Fibroblast of mammary gland (primary cell): ENCODE results near the gene KLHL10.

Source experiments
- DNase-seq: peaks from one replicate; pipeline ENCODE4 v3.0.0-alpha.2; 2010; ENCODE audit warnings: low read depth
- H3K4me3 ChIP-seq: 2 replicates; pipeline ENCODE4 v1.5.1; 2011; ENCODE audit warnings: low read depth, mild to moderate bottlenecking, low read length, moderate library complexity; ENCODE audit not compliant: control insufficient read depth
- CTCF ChIP-seq: conservative IDR thresholded peaks from 2 replicates; pipeline ENCODE4 v1.5.1; 2011; ENCODE audit warnings: low read depth, low read length, inconsistent platforms; ENCODE audit not compliant: control insufficient read depth, insufficient read depth

The KLHL10 gene

GRCh38 chr17:41864836-41865595 lies 27.4 kb downstream of the KLHL10 start, which contains the start of gene KLHL11:
Gene KLHL11 (minus strand): TSS chr17:41865423. CDS start chr17:41865370, 53 bp downstream.
- peak; percentile 84 for DNase-seq
- H3K4me3 ChIP-seq = peak within 1 kb of the TSS; percentile 86
- no peak for TF ChIP-seq CTCF

GRCh38 chr17:41865596-41865893 lies 27.9 kb downstream of the KLHL10 start:
- peak overlapping the region; percentile 41 for H3K4me3 ChIP-seq
- DNase-seq = no peak
- TF ChIP-seq CTCF = no peak

- no peak for TF ChIP-seq CTCF
- H3K4me3 ChIP-seq = no peak overlapping the region
- no peak for DNase-seq
Observed at GRCh38 chr17:41868568-41868967, 30.9 kb downstream of the KLHL10 start.

GRCh38 chr17:41869426-41869825 lies 31.8 kb downstream of the KLHL10 start:
- no peak for DNase-seq
- TF ChIP-seq CTCF = no peak
- H3K4me3 ChIP-seq = no peak overlapping the region

- TF ChIP-seq CTCF = no peak
- DNase-seq = no peak
- H3K4me3 ChIP-seq = no peak overlapping the region
Observed at GRCh38 chr17:41870097-41870496, 32.5 kb downstream of the KLHL10 start.

GRCh38 chr17:41870627-41871026 lies 33.0 kb downstream of the KLHL10 start:
- no peak overlapping the region for H3K4me3 ChIP-seq
- peak; percentile 48 for DNase-seq
- TF ChIP-seq CTCF = no peak
